Gastroesophageal sphincter (tissue), 4 donors: Measurements from ENCODE around the gene WWP2. TPM values are rescaled to one million over a fixed set of nuclear protein-coding genes. Genes with fewer than 3 reads are reported as not detected.

Experiments used
- ATAC-seq: fragments of 150-250 bp; one replicate; pipeline ENCODE4 v1.9.1; 2016; ENCODE audit warnings: mild to moderate bottlenecking, moderate library complexity
- H3K27ac ChIP-seq, 4 donors: fragments of 200-600 bp; sonication (generic) in 3 of 4; 1 replicate in 3 of 4; 2 replicates in 1 of 4; pipeline ENCODE4 v1.5.1; 2016 to 2019
- H3K27me3 ChIP-seq: fragments of 200-600 bp; sonication (generic); one replicate; pipeline ENCODE4 v1.5.1; 2019
- H3K36me3 ChIP-seq, 2 donors: fragments of 200-600 bp; sonication (generic); one replicate each; pipeline ENCODE4 v1.5.1; 2019; ENCODE audit warnings: control low read depth in 1 of 2
- H3K4me1 ChIP-seq, 3 donors: fragments of 200-600 bp; sonication (generic); 1 replicate in 2 of 3; 2 replicates in 1 of 3; pipeline ENCODE4 v1.5.1; 2016 to 2019; ENCODE audit warnings: control low read depth in 2 of 3
- H3K4me3 ChIP-seq, 2 donors: fragments of 200-600 bp; sonication (generic); one replicate each; pipeline ENCODE4 v1.5.1; 2019; ENCODE audit warnings: mild to moderate bottlenecking in 1 of 2, moderate library complexity in 1 of 2
- H3K9me3 ChIP-seq, 3 donors: fragments of 200-600 bp; sonication (generic); one replicate each; pipeline ENCODE4 v1.5.1; 2017 to 2019; ENCODE audit warnings: control low read depth in 2 of 3
- EP300 ChIP-seq: sonication (generic); formaldehyde crosslinking; IDR thresholded peaks from one replicate; pipeline ENCODE4 v1.6.1; 2017; ENCODE audit warnings: antibody characterized with exemption, mild to moderate bottlenecking
- POLR2A ChIP-seq, 2 donors: fragments of 450-650 bp; IDR thresholded peaks; one replicate each; pipeline ENCODE4 v1.6.1; 2017; ENCODE audit warnings: antibody characterized with exemption in 2 of 2, mild to moderate bottlenecking in 2 of 2, moderate library complexity in 1 of 2
- POLR2AphosphoS5 ChIP-seq: sonication (generic); formaldehyde crosslinking; IDR thresholded peaks from one replicate; pipeline ENCODE4 v1.6.1; 2017; ENCODE audit warnings: antibody characterized with exemption
- WGBS, 2 donors: methylation state at CpG; one replicate each; pipeline ENCODE4 v1.1.5; 2018; ENCODE audit warnings: low coverage in 1 of 2; 5-methylcytosine and 5-hydroxymethylcytosine counted together
- total RNA-seq, 4 donors: library from RNA; depleted of rRNA; stranded (reverse); fragments of >200 nt; gene quantifications; one replicate each; pipeline ENCODE4 v1.1.0, GENCODE V29; 2016
- TF ChIP-seq, protein P1 (sequence below), 4 experiments: fragments of 200-600 bp in 2 of 4; fragments of 450-650 bp in 2 of 4; sonication (generic) in 1 of 4; IDR thresholded peaks; one replicate each; pipeline ENCODE4 v1.5.1; 2017 to 2019; ENCODE audit warnings: antibody characterized with exemption in 4 of 4, mild to moderate bottlenecking in 2 of 4, moderate library complexity in 2 of 4

WWP2 gene
- total RNA-seq, 4 donors from 2014 or later = 23.4 to 31.9 (median 28.8) TPM

DNA sequence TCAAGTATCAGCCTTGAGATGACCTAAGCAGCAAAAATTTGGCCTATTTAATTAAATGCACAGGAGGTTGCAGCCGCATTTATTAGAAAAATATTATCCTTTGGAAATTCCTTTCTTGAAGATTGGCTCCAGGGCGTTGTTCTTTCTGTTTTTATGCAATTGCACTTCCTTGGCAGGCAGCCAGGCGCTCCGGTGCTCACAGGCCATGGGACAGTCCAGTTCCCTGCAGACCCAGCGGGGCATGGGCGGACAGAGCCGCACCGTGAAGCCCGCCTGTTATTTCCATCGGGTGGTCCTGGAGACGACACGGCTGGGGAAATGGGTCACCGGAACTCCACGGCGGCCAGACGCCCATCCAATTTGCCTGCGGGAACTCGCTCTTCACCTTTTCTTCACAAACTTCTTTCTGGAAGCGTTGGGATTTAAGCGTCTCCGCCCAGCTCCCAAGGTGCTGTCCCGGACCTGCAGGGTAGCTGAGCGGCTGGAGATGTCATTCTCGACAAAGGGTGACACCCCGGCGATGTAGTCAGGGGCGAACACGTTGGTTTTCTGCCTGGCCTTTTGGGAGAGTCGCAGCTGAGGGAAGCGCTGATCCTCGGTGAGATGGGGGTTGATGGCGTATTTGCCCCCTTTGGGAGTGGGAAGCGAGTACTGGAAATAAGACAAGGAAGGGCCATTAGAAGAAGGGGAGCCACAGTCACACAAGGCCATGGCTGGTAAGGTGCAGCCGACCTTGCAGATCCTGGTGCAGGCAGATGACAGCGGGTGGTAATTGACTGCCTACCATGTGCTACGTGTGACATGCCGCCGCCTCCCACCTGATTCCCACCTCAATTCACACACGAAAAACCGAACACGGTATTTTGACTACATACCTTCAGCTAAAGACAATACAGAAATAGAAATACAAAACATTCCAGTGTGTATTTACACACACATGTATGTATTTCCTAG, 19.9 kb upstream of the WWP2 start:
- Histone ChIP-seq H3K9me3 (no peaks in the 10 kb centered on the region), H3K36me3 (peaks cover 0 to 76% of the 10 kb centered on the region in 2 donors), H3K4me1 (peaks cover 0 to 13% (median 0%) of the 10 kb centered on the region in 3 donors), H3K4me3 (no peak overlapping the region), H3K27ac (peak overlapping the region in 3 of 4 donors; percentile 38 to 58 (median 48)), H3K27me3 (no peaks in the 10 kb centered on the region)
- 62 to 80% methylated on average over 9 to 14 of the region's 41 CpGs for WGBS, 2 donors
- no peak for TF ChIP-seq POLR2AphosphoS5
- TF ChIP-seq EP300 = no peak
- no peak for TF ChIP-seq POLR2A (IDR thresholded peaks at IDR 0.05)
- TF ChIP-seq, protein P1, sequence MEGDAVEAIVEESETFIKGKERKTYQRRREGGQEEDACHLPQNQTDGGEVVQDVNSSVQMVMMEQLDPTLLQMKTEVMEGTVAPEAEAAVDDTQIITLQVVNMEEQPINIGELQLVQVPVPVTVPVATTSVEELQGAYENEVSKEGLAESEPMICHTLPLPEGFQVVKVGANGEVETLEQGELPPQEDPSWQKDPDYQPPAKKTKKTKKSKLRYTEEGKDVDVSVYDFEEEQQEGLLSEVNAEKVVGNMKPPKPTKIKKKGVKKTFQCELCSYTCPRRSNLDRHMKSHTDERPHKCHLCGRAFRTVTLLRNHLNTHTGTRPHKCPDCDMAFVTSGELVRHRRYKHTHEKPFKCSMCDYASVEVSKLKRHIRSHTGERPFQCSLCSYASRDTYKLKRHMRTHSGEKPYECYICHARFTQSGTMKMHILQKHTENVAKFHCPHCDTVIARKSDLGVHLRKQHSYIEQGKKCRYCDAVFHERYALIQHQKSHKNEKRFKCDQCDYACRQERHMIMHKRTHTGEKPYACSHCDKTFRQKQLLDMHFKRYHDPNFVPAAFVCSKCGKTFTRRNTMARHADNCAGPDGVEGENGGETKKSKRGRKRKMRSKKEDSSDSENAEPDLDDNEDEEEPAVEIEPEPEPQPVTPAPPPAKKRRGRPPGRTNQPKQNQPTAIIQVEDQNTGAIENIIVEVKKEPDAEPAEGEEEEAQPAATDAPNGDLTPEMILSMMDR (IDR thresholded peaks at IDR 0.05) = no peak
- no peak for ATAC-seq

GRCh38 chr16:69744363-69745231, 17.5 kb upstream of the WWP2 start:
- Histone ChIP-seq H3K36me3 (peaks cover 0 to 100% of the 10 kb centered on the region in 2 donors), H3K9me3 (no peaks in the 10 kb centered on the region), H3K27ac (no peak overlapping the region), H3K4me3 (no peak overlapping the region), H3K27me3 (no peaks in the 10 kb centered on the region), H3K4me1 (peaks cover 0 to 13% (median 0%) of the 10 kb centered on the region in 3 donors)
- ATAC-seq = no peak
- WGBS, 2 donors = 88 to 96% methylated on average over 15 to 20 of the region's 35 CpGs
- no peak for TF ChIP-seq POLR2AphosphoS5

DNA sequence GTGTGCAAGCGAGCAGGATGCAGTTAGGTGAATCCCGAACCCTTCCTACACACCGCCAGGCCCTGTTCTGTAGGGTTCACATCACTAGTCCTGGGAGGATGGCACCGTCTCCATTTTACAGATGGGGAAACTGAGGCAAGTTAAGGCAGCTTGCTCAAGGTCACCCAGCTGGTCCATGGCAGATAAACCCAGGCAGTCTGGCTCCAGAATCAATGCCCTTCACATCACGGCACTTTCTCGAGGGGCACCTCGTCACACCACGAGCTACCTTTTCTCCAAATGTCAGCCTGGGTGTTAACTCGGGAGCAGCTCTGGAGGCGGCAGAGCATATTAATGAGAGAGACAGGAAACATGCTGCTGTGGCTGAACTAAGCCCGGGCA, 16.9 kb upstream of the WWP2 start:
- Histone ChIP-seq H3K27ac (no peak overlapping the region), H3K9me3 (no peaks in the 10 kb centered on the region), H3K4me1 (peaks cover 0 to 13% (median 0%) of the 10 kb centered on the region in 3 donors), H3K4me3 (no peak overlapping the region), H3K27me3 (no peaks in the 10 kb centered on the region), H3K36me3 (peaks cover 0 to 100% of the 10 kb centered on the region in 2 donors)
- WGBS, 2 donors = 92% methylated on average over 4 of the region's 11 CpGs; no CpG with 5 or more reads in 1 of the 2 donors
- ATAC-seq = no peak
- TF ChIP-seq, protein P1 (IDR thresholded peaks at IDR 0.05) = no peak
- no peak for TF ChIP-seq EP300
- TF ChIP-seq POLR2AphosphoS5 = no peak
- TF ChIP-seq POLR2A (IDR thresholded peaks at IDR 0.05) = no peak

DNA sequence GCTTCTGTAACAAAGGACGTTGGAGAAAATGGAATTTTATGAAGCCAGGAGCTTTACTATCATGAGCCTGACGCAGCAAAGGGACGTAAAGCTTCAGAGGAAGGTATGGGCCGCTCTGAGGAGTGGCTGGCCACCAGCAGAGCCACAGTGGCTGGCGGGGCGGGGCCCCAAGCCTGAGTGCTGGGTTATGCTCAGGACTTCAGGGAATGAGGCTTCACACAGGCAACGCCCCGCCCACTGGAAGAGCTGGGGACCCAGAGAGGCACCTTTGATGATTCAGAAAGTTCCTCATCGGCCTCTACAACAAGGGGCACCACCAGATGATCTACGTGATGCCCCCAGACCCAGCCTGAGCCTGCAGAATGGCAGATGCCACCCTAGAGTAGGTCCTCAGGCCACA, 16.2 kb upstream of the WWP2 start:
- no peaks in the 10 kb centered on the region for H3K9me3 ChIP-seq
- TF ChIP-seq EP300 (no peak), POLR2A (IDR thresholded peaks at IDR 0.05) (no peak), POLR2AphosphoS5 (no peak)
- TF ChIP-seq, protein P1 (IDR thresholded peaks at IDR 0.05) = no peak
- no peak for ATAC-seq
- H3K27me3 ChIP-seq = no peaks in the 10 kb centered on the region
- H3K4me1 ChIP-seq = peaks cover 0 to 12% (median 0%) of the 10 kb centered on the region in 3 donors
- no peak overlapping the region for H3K4me3 ChIP-seq
- peaks cover 0 to 100% of the 10 kb centered on the region in 2 donors for H3K36me3 ChIP-seq
- no peak overlapping the region for H3K27ac ChIP-seq
- 80 to 83% methylated on average over 5 to 6 of the region's 10 CpGs for WGBS, 2 donors

DNA sequence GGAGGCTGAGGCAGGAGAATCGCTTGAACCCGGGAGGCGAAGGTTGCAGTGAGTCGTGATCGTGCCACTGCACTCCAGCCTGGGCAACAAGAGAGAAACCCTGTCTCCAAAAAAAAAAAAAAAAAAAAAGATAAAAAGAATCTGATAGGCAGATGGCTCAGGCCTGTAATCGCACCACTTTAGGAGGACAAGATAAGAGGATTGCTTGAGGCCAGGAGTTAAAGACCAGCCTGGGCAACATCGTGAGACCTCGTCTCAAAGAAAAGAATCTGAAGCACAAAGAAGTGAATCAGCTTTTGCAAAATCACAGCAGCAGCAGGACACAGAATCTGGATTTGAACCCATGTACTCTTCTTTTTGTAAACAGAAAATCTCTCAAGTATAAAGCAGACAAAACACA, 15.0 kb upstream of the WWP2 start:
- peaks cover 0 to 100% of the 10 kb centered on the region in 2 donors for H3K36me3 ChIP-seq
- TF ChIP-seq EP300 (no peak), POLR2AphosphoS5 (no peak), POLR2A (IDR thresholded peaks at IDR 0.05) (no peak)
- TF ChIP-seq, protein P1 (IDR thresholded peaks at IDR 0.05) = no peak
- no peak overlapping the region for H3K27ac ChIP-seq
- no peaks in the 10 kb centered on the region for H3K27me3 ChIP-seq
- H3K4me3 ChIP-seq = no peak overlapping the region
- no peak for ATAC-seq
- H3K4me1 ChIP-seq = peaks cover 0 to under 1% (median 0%) of the 10 kb centered on the region in 3 donors
- no peaks in the 10 kb centered on the region for H3K9me3 ChIP-seq
- 75 to 80% methylated on average over 3 to 7 of the region's 8 CpGs for WGBS, 2 donors
